GM19238 (cell line): ENCODE results near the gene ANKIB1.
"Not testable (repeated sequence)": the region's sequence is repeated elsewhere in the genome, so short reads cannot be mapped to it uniquely, and the experiment has no call there.

Experiments used
- DNase-seq: peaks from one replicate; pipeline ENCODE4 v3.0.0; 2011; ENCODE audit warnings: low spot score; ENCODE audit not compliant: insufficient read length

The ANKIB1 gene

GRCh38 chr7:92325173-92325572, 79.4 kb downstream of the ANKIB1 start:
- DNase-seq: no peak

DNA sequence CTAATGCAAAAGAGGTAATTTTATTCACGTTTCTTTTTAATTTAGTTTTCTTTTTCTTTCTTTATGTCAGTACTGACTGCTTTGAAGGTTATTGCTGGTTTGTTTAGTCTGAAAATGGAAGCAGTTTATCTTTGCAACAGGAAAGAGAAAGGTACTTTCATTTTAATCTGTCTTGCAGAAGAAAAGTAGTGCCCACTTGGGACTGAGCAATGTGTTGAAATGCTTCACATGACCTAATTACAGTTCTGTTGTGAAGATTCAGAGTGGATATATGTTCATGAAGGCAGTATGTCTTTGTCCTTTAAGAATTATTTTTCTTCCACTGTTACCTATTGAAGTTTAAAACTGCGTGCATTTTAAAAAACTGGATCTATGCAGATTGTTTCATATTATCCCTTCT, 80.1 kb downstream of the ANKIB1 start:
- DNase-seq: no peak

DNA sequence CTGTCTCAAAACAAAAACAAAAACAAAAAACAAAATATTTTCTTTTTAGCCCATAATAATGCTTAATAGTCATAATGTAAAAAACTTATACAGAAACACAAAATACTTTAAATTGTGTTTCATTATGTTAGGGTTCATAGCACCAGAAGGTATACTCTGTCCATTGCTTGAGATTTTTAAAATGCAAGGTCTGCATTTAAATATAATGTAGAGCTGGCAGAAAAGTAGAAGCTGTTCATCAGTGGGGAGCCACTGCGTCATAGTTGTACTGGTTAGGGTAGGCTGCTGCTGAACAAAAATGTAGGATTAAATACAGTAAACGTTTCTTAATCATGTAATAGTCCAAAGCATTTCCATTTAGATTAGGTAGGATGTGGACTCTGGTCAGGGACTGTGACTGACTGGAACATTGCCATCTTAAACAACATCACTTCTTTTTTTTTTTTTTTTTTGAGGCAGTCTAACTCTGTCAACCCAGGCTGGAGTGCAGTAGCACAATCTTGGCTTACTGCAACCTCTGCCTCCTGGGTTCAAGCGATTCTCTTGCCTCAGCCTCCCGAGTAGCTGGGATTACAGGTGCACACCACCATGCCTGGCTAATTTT, 85.2 kb downstream of the ANKIB1 start:
- DNase-seq: no peak

- DNase-seq: no peak
Measured at GRCh38 chr7:92331508-92331907, 85.7 kb downstream of the ANKIB1 start.

GRCh38 chr7:92332782-92333181, 87.0 kb downstream of the ANKIB1 start:
- no peak for DNase-seq

GRCh38 chr7:92333866-92334265, 88.1 kb downstream of the ANKIB1 start:
- DNase-seq: no peak

DNA sequence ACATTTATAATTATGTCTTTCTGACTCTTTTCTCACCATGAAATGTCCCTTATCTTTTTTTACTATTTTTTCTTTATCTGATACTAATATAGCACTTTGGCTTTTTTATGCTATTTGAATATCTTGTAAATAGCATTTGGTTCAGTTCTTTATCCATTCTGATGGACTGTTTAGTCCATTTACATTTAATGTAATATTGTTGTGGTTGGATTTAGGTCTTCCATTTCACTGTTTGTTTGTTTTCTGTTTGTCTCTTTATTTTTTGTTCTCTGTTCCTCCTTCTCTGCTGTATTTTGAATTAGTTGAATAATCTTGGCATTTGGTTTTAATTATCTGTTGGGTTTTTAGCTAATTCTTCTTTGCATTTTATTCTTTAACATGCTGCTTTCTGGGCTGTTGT, 89.8 kb downstream of the ANKIB1 start:
- DNase-seq: no peak

DNA sequence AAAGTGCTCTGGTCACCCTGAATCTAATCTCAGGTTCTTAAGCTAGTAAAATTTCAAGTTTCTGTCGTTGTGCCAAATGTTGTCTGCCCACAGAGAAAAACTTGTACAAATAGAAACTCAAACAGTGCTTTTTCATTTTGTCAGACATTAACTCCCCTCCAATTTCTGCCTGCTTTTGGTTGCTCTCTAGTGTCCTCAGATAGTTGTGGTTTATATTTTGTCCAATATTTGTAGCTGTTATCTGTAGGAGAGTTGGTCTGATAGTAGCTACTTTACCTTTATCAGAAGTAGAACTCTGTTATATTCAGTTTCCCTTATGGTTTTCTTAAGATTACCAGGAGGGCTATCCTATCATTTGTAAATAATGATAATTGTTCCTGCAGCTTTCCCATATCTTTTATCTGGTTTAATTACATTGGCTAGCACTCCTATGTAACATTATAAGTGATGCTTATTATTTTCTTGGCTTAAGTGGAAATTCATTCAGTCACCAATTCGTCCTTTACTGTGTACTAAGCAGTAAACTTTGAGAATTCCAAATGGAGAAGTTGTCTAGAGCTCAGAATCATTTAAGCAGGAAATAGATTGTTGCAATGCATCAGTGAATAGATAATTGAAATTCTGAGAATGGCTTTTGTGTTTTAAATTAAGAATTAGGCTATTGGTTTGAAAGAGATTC, 91.0 kb downstream of the ANKIB1 start:
- no peak for DNase-seq

- DNase-seq: no peak
Measured at GRCh38 chr7:92340016-92340415, 94.2 kb downstream of the ANKIB1 start.

DNA sequence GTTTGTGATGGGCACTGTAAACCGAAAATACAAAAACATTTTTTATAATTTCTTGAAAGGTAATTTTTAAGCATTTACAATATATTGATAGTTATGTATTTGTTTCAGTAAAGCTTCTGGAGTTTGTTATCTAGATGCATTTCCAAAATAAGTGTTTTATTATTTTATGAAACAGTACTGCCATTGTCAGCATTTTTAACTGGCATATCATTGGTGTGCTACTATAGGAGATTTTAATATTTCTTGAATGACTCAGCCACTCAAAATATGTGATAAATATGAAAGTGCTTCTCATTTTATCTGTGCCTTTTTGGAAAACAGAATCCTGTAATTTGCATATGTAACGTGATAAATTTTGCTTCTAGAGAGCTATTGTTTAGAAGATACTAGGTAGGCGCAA, 97.9 kb downstream of the ANKIB1 start:
- no peak for DNase-seq

- DNase-seq: no peak
Measured at GRCh38 chr7:92352009-92352408, 106.2 kb downstream of the ANKIB1 start.

GRCh38 chr7:92354214-92354613, 108.4 kb downstream of the ANKIB1 start:
- DNase-seq: no peak

- DNase-seq: no peak
Measured at GRCh38 chr7:92356406-92356805, 110.6 kb downstream of the ANKIB1 start.

DNA sequence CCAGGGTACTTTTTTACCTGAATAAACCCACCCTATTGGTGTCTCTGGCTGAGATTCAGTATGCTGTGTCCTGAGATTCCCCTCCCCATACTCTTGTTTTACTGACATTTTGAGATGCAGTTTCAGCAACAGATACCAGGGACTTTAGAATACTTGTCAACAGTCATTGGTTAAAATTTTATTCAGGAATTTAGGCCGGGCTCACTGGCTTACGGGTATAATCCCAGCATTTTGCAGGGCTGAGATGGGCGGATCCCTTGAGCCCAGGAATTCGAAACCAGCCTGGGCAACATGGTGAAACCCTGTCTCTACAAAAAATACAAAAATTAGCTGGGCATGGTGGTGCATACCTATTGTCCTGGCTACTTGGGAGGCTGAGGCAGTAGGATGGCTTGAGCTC, 111.5 kb downstream of the ANKIB1 start:
- no peak for DNase-seq

- DNase-seq: not testable (repeated sequence)
Measured at GRCh38 chr7:92359179-92359578, 113.4 kb downstream of the ANKIB1 start.

DNA sequence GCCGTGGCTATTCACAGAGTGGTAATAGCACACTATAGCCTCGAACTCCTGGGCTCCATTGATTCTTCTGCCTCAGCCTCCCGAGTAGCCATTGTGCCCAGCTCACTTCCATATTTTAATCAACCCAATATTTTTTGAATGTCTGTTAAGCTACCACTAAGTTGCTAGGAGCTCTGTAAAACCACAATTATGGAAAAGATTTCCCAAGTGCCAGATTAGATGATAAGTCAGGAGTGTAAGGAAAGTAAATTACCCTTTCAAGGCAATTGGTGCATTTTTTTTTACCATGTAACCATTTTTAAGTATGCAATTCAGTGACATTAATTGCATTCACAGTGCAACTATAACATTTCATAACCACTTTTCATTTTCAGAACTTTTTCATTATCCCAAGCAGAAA, 114.0 kb downstream of the ANKIB1 start:
- no peak for DNase-seq

DNA sequence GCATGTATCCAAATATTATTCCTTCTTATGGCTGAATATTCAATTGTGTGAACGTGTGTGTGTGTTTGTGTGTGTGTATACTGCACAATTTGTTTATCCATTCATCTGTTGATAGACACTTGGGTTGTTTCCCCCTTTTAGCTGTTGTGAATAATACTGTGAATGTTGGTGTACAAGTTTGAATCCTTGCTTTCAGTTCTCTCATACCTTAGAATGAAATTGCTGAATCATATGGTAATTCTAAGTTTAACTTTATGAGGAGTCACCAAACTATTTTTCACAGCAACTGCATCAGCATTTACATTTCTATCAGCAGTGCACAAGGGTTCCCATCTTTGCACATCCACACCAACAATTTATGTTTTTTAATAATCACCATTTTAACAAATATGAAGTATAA, 114.6 kb downstream of the ANKIB1 start:
- DNase-seq: no peak

DNA sequence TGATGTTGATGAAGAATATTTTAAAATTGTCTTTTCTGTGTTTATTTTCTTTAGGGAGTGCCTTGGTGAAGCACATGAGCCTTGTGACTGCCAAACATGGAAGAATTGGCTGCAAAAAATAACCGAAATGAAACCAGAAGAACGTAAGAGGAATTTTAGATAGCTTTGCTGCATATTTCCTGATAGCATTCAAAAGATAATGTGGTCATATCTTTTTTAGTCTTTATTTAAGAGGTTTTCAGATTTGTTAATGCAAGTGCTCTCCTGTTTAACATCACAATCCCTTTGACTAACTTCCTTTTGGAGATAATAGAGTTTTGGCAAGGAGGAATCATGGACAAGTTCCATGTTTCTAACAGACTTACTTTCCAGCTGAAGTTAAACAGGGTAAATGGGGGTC, 116.4 kb downstream of the ANKIB1 start:
- no peak for DNase-seq

- no peak for DNase-seq
Measured at GRCh38 chr7:92366730-92367129, 121.0 kb downstream of the ANKIB1 start.

DNA sequence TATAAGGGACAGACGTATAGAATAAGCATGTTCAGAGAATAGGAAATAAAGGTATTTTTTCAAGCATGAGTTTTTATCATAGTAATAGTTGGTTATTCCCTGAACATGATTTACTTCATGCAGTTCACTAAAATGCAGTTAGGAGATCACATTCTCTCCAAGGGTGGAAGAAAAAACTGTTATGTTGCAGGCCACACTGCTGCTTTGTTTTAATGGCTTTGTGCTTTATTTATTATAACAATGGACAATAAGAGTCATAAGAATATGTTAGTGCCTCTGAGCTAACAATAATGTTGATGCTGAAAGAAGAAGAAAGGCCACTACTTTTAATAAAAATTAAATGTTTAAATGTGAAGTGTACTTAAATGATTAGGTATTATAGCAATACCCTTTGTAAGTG, 123.0 kb downstream of the ANKIB1 start:
- DNase-seq: no peak

DNA sequence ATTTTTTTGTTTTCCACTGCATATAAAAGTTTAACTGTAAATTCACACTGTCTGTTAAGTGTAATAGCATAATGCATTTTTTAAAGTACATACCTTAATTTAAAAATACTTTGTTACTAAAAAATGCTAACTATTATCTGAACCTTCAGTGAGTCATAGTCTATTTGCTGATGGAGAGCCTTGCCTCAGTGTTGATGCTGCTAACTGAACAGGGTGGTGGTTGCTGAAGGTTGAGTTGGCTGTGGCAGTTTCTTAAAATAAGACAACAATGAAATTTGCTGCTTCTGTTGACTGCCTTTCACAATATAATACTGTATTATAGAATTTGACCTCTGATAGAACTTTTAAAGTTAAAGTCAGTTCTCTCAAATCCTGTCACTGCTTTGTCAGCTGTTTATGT, 129.2 kb downstream of the ANKIB1 start:
- no peak for DNase-seq

GRCh38 chr7:92391071-92391470, 145.3 kb downstream of the ANKIB1 start:
- no peak for DNase-seq

GRCh38 chr7:92397542-92397941, 151.8 kb downstream of the ANKIB1 start:
- DNase-seq: no peak
